GM18526 (cell line): ENCODE data around the gene B9D1.

Source experiments
- POLR2A ChIP-seq: IDR thresholded peaks from 3 replicates; pipeline ENCODE4 v1.6.1; 2011; ENCODE audit not compliant: insufficient read length; ENCODE audit errors: extremely low read depth

B9D1 gene

GRCh38 chr17:19341211-19341631 is 21.3 kb downstream of the B9D1 start:
- no peak for TF ChIP-seq POLR2A

GRCh38 chr17:19339341-19339815 is 23.1 kb downstream of the B9D1 start:
- TF ChIP-seq POLR2A: no peak

- TF ChIP-seq POLR2A: no peak
Observed at GRCh38 chr17:19338031-19338990, 24.2 kb downstream of the B9D1 start.

- no peak for TF ChIP-seq POLR2A
Observed at GRCh38 chr17:19337712-19338023, 24.9 kb downstream of the B9D1 start.

GRCh38 chr17:19336938-19337711 is 25.4 kb downstream of the B9D1 start:
- no peak for TF ChIP-seq POLR2A

GRCh38 chr17:19335951-19336631 is 26.4 kb downstream of the B9D1 start:
- TF ChIP-seq POLR2A: no peak

- no peak for TF ChIP-seq POLR2A
Observed at GRCh38 chr17:19334331-19334730, 28.2 kb downstream of the B9D1 start.

- TF ChIP-seq POLR2A: no peak
Observed at GRCh38 chr17:19333736-19334290, 28.7 kb downstream of the B9D1 start.

- no peak for TF ChIP-seq POLR2A
Observed at GRCh38 chr17:19333132-19333440, 29.4 kb downstream of the B9D1 start.

- TF ChIP-seq POLR2A: no peak
Observed at GRCh38 chr17:19332371-19333131, 30.0 kb downstream of the B9D1 start.

- no peak for TF ChIP-seq POLR2A
Observed at GRCh38 chr17:19331543-19332245, 30.8 kb downstream of the B9D1 start.

GRCh38 chr17:19331134-19331533 is 31.4 kb downstream of the B9D1 start:
- TF ChIP-seq POLR2A: no peak

- no peak for TF ChIP-seq POLR2A
Observed at GRCh38 chr17:19330271-19330670, 32.3 kb downstream of the B9D1 start.

GRCh38 chr17:19329839-19330238 is 32.7 kb downstream of the B9D1 start:
- TF ChIP-seq POLR2A: no peak
